Measurements from ENCODE around the gene SNX10.
"Not testable (repeated sequence)": the region's sequence is repeated elsewhere in the genome, so short reads cannot be mapped to it uniquely, and the experiment has no call there.

The SNX10 gene

DNA sequence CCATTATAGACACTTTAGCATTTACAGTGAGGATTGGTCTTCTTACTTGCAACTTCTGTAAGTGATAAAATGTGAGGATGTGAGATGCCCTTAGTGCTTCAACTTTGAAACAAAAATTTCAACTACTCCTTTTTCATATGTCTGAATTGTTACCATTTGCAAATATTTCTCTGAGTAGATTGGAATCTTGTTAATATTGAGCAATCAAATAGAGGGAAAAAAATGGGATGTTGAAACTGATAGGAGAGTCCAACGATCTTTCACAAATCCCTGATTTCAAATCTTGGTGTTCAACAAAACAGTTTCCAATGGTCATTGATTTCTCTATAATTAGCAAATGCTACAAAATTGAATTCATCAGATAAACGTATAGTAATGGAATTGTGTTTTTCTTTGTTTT is 5.5 kb upstream of the SNX10 start:
- Mint-ChIP-seq H3K9me3 (no peaks in the 10 kb centered on the region), H3K27ac (no peak overlapping the region), H3K4me3 (no peak overlapping the region), H3K36me3 (no peaks in the 10 kb centered on the region), H3K4me1 (no peaks in the 10 kb centered on the region), H3K27me3 (no peaks in the 10 kb centered on the region)
- ATAC-seq (ENCODE audit: low read depth) (no peak), DNase-seq (ENCODE audit: low spot score in 2 of 2) (no peak)

DNA sequence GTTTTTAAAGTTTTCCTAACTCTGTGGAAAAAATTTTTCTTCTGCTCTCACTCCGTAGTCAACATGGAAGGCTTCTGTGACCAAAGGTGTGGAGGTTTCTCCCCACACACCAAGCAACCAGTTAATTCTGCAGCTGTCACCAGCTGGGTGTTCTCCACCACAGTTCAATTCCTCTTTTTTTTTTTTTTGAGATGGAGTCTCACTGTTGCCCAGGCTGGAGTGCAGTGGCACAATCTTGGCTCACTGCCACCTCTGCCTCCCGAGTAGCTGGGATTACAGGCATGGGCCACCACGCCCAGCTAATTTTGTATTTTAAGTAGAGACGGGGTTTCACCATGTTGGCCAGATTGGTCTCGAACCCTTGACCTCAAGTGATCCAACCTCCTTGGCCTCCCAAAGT is 3.5 kb upstream of the SNX10 start:
- not testable (repeated sequence) for H3K4me1 Mint-ChIP-seq; H3K27me3 Mint-ChIP-seq; H3K9me3 Mint-ChIP-seq; H3K4me3 Mint-ChIP-seq; DNase-seq (ENCODE audit: low spot score in 2 of 2); H3K27ac Mint-ChIP-seq; ATAC-seq (ENCODE audit: low read depth); H3K36me3 Mint-ChIP-seq

GRCh38 chr7:26291251-26291650 is 411 bp upstream of the SNX10 start:
- DNase-seq (ENCODE audit: low spot score in 2 of 2) (no peak), ATAC-seq (ENCODE audit: low read depth) (no peak)
- Mint-ChIP-seq H3K9me3 (no peaks in the 10 kb centered on the region), H3K27ac (peak overlapping the region; percentile 97), H3K27me3 (no peaks in the 10 kb centered on the region), H3K4me3 (peak overlapping the region; percentile 94), H3K4me1 (peaks cover 26% of the 10 kb centered on the region), H3K36me3 (peaks cover 3% of the 10 kb centered on the region)

DNA sequence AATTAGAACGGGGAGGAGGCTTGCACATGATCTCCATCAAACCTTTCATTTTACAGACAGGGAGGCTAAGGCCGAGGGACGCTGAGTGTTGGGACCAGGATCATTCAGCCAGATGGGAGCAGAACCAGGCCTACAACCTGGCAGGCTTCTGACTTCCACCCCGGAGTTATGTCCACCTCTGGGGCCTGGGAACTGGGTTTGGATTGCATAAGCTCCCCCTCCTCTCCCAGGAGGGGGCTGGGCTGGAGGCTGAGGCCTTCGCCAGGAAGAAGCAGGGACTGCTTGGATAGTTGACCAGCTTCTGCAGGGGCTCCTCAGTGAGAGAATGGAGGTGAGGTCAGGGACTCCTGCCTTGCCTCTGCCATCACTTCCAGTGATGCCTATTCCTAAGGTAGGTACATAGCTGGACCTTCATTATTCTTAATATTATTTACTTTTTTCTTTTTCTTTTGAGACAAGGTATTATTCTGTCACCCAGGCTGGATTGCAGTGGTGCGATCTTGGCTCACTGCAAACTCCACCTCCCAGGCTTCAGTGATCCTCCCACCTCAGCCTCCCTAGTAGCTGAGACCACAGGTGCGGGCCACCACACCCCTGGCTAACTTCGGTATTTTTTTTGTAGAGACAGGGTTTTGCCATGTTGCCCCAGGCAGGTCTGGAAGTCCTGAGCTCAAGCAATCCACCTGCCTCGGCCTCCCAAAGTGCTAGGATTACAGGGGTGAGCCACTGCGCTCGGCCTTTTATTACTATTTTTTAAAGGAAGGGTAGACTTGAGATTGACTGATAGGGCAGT is 1.3 kb downstream of the SNX10 start:
- H3K9me3 Mint-ChIP-seq: no peaks in the 10 kb centered on the region
- no peaks in the 10 kb centered on the region for H3K27me3 Mint-ChIP-seq
- H3K4me3 Mint-ChIP-seq: peak overlapping the region; percentile 99
- peak overlapping the region; percentile 97 for H3K27ac Mint-ChIP-seq
- ATAC-seq (ENCODE audit: low read depth) (no peak), DNase-seq (ENCODE audit: low spot score in 2 of 2) (no peak)
- H3K36me3 Mint-ChIP-seq: peaks cover 3% of the 10 kb centered on the region
- H3K4me1 Mint-ChIP-seq: peaks cover 29% of the 10 kb centered on the region

DNA sequence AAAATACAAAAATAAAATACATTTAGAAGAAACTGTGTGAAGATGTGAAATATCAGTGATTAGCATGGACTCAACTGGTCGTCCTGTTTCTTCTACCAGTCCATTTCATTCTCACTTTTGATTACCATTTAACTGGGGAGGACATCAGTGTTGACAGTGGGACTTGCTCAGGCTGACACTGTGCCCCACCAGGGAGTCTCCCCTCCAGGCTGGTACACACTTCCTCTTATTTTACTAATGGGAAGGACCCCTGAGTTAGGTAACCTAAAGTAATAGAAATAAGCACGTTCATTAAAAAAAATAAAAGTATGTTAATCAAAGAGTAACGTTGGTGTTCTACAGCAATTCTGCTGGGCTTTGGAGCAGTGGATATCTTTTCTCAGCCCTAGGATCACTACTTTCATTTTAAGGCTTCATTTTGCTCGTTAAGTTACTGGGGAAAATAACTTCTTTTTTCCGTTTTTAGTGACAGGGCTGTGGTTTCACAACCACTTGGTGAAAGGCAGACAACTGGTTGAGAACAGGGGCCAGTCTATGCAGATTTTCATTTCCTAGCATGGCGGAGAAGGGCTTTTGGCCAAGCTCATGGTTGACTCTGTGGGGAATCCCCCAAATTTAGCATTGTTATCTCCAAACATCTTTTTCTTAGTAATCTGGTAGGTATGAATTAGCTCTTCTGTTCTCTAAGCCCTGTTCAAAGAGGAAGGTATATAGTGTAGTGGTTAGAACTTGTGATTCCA is 2.1 kb downstream of the SNX10 start:
- Mint-ChIP-seq H3K36me3 (peaks cover 5% of the 10 kb centered on the region), H3K27me3 (no peaks in the 10 kb centered on the region), H3K4me3 (peak overlapping the region; percentile 99), H3K4me1 (peaks cover 37% of the 10 kb centered on the region), H3K9me3 (no peaks in the 10 kb centered on the region), H3K27ac (peak overlapping the region; percentile 97)
- DNase-seq (ENCODE audit: low spot score in 2 of 2): peak; percentile 32 to 60
- ATAC-seq (ENCODE audit: low read depth): peak; percentile 72

DNA sequence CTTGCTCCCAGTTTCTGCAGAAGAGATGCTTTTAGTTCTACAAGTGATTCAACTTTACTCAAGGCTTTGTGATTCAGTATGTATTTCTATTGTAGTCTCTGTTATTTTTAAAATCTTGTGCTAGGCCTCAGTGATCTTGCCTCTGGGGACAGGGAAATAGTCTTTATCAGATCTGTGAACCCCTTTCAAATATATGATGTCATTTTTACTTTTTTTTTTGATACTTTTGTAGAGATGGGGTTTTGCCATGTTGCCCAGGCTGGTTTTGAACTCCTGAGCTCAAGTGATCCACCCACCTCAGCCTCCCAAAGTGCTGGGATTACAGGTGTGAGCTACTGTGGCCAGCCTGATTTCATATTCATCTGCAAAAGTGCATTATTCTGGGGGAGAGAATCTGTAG is 3.4 kb downstream of the SNX10 start:
- Mint-ChIP-seq H3K36me3 (peaks cover 8% of the 10 kb centered on the region), H3K27me3 (no peaks in the 10 kb centered on the region), H3K4me3 (peak overlapping the region; percentile 21), H3K27ac (peak overlapping the region; percentile 97), H3K4me1 (peaks cover 40% of the 10 kb centered on the region), H3K9me3 (no peaks in the 10 kb centered on the region)
- ATAC-seq (ENCODE audit: low read depth) (no peak), DNase-seq (ENCODE audit: low spot score in 2 of 2) (no peak)

GRCh38 chr7:26295586-26295985 is 3.9 kb downstream of the SNX10 start:
- no peak for DNase-seq (ENCODE audit: low spot score in 2 of 2)
- no peak overlapping the region for H3K27ac Mint-ChIP-seq
- peaks cover 8% of the 10 kb centered on the region for H3K36me3 Mint-ChIP-seq
- peaks cover 40% of the 10 kb centered on the region for H3K4me1 Mint-ChIP-seq
- no peak overlapping the region for H3K4me3 Mint-ChIP-seq
- no peak for ATAC-seq (ENCODE audit: low read depth)
- no peaks in the 10 kb centered on the region for H3K27me3 Mint-ChIP-seq
- H3K9me3 Mint-ChIP-seq: no peaks in the 10 kb centered on the region

DNA sequence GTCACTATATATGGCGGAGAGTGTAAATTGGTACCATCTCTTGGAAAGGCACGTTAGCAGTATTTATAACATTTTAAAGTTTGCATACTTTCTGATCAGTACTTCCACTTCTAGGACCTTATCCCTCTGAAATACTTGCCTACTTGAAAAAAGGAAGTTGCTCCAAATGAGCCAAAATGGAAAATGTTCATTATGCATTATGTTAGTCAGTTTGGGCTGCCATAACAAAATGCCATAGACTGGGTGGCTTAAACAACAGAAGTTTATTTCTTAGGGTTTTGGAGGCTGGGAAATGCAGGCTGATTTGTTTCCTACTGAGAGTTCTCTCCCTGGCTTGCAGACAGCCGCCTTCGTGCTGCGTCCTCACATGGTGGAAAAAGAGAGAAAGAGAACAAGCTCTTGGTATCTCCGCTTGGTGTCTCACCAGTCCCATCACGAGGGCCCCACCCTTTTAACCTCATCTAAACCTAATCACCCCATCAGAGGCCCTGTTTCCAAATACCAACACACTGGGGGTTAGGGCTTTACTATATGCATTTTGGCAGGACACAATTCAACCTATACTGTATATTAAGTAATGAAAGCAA is 6.9 kb downstream of the SNX10 start:
- Mint-ChIP-seq H3K27me3 (no peaks in the 10 kb centered on the region), H3K4me1 (peaks cover 44% of the 10 kb centered on the region), H3K9me3 (no peaks in the 10 kb centered on the region), H3K4me3 (no peak overlapping the region), H3K27ac (no peak overlapping the region), H3K36me3 (peaks cover 21% of the 10 kb centered on the region)
- DNase-seq (ENCODE audit: low spot score in 2 of 2) (no peak), ATAC-seq (ENCODE audit: low read depth) (no peak)

DNA sequence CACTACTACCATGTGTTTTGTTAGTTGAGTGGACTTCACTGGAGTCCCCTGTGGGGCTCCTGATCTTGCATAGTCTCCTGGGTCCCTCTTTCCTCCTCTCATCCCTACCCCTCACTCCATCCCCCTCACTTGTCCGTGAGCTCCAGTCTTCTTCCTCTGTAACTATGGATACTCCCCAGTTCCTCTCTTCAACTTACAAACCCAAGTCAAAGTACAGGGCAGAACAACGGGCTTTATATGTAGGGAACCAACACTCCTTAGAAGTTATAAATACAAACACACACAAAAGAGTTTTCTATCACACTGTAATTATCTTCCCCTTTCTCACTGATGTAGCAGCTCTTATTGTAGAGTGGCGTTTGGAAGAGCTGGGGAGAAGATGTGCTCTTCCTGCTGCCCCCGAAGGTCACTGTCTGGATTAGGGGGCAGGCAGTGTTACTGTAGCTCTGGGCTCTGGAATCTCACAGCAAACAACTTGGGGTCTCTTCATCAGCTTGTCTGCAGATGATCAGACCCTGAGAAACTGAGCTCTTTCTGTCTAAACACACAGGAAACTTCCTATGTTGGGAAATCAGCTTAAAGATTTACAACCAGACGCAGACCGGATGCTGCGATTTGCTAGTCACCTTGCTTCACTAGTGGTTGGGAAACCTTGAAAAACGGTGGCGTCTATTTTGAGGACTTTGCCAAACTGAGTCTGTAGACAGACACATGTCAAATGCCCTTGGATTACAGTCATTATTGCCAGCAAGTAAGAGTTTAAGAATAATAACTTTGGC is 13.6 kb downstream of the SNX10 start:
- Mint-ChIP-seq H3K27ac (peak overlapping the region; percentile 87), H3K4me3 (peak overlapping the region; percentile 43), H3K4me1 (peaks cover 42% of the 10 kb centered on the region), H3K9me3 (no peaks in the 10 kb centered on the region), H3K27me3 (no peaks in the 10 kb centered on the region), H3K36me3 (peaks cover 31% of the 10 kb centered on the region)
- DNase-seq (ENCODE audit: low spot score in 2 of 2): no peak
- ATAC-seq (ENCODE audit: low read depth): no peak

- DNase-seq (ENCODE audit: low spot score in 2 of 2) (no peak), ATAC-seq (ENCODE audit: low read depth) (no peak)
- Mint-ChIP-seq H3K4me3 (no peak overlapping the region), H3K9me3 (no peaks in the 10 kb centered on the region), H3K27ac (peak overlapping the region; percentile 87), H3K4me1 (peaks cover 41% of the 10 kb centered on the region), H3K27me3 (no peaks in the 10 kb centered on the region), H3K36me3 (peaks cover 31% of the 10 kb centered on the region)
These were observed 14.4 kb downstream of the SNX10 start for GRCh38 chr7:26305869-26306665.

DNA sequence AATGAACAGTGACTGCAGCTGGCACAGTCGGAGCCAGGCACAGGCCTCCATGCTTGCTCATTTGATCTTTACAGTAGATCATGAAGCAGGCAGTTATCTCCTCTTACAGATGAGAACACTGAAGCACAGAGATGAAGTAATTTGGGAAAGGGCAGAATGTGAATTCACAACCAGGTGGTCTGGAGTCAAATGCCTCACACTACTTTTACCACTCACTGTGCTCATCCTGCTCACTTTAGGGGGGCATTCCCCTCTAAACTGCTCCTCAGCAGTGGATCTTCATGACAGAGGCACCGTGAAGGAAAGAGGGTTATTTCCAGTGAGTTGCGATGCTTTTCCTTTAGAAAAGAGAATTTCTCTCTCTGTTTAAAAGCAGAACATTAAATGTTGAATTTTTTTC is 15.1 kb downstream of the SNX10 start:
- Mint-ChIP-seq H3K9me3 (no peaks in the 10 kb centered on the region), H3K4me1 (peaks cover 38% of the 10 kb centered on the region), H3K27ac (peak overlapping the region; percentile 2), H3K4me3 (no peak overlapping the region), H3K36me3 (peaks cover 29% of the 10 kb centered on the region), H3K27me3 (no peaks in the 10 kb centered on the region)
- ATAC-seq (ENCODE audit: low read depth) (no peak), DNase-seq (ENCODE audit: low spot score in 2 of 2) (no peak)

DNA sequence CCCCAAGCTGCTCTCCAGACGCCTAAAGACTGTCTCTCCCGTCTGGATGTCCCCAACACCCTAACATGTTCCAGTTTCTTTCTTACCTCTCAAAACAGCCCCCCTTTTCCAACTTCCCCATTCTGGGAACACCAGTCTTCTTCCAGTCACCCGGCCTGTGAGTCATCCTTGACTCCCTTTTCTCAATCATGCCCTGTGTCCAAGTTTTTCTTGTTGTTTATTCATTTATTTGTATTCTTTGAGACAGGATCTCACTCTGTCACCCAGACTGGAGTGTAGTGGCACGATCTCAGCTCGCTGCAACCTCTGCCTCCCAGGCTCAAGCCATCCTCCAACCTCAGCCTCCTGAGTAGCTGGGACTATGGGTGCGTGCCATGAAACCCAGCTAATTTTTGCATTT is 15.6 kb downstream of the SNX10 start:
- Mint-ChIP-seq H3K4me3 (no peak overlapping the region), H3K27ac (peak overlapping the region; percentile 2), H3K4me1 (peaks cover 36% of the 10 kb centered on the region), H3K27me3 (no peaks in the 10 kb centered on the region), H3K36me3 (peaks cover 27% of the 10 kb centered on the region), H3K9me3 (no peaks in the 10 kb centered on the region)
- ATAC-seq (ENCODE audit: low read depth) (no peak), DNase-seq (ENCODE audit: low spot score in 2 of 2) (no peak)

DNA sequence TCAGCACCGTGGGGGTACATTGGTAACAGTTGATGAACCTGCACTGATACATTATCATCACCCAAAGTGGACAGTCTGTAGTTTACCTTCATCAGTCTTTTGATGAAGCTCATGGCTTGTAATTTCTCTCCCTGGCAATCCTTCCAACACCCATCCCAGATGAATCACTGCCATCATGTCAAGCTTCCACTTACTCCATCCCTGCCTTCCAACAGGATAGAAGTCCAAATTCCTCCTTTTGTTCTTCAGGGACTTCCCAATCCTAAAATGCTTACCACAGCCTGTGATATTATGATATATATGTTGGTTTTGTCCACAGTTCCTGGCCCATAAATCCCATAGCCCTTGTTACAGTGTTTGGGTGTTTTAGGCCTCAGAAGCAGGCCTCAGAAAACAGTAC is 16.1 kb downstream of the SNX10 start:
- no peak overlapping the region for H3K27ac Mint-ChIP-seq
- no peak for ATAC-seq (ENCODE audit: low read depth)
- no peaks in the 10 kb centered on the region for H3K9me3 Mint-ChIP-seq
- peaks cover 25% of the 10 kb centered on the region for H3K36me3 Mint-ChIP-seq
- DNase-seq (ENCODE audit: low spot score in 2 of 2): no peak
- no peaks in the 10 kb centered on the region for H3K27me3 Mint-ChIP-seq
- peaks cover 35% of the 10 kb centered on the region for H3K4me1 Mint-ChIP-seq
- H3K4me3 Mint-ChIP-seq: no peak overlapping the region
